H9 (cell line): Measurements from ENCODE around the gene CHSY1. TPM values are rescaled to one million over a fixed set of nuclear protein-coding genes. Genes with fewer than 3 reads are reported as not detected.

Experiments
- DNase-seq: peaks from one replicate; pipeline ENCODE4 v3.0.0-alpha.2; 2017
- H2AFZ ChIP-seq: one replicate; pipeline ENCODE4 v1.6.1; 2013; ENCODE audit warnings: mild to moderate bottlenecking, low read length, control low read depth, moderate library complexity
- H2AK5ac ChIP-seq: 2 replicates; pipeline ENCODE4 v1.6.1; 2013; ENCODE audit warnings: low read length, control low read depth, mixed read lengths; ENCODE audit not compliant: insufficient read length
- H2BK120ac ChIP-seq: one replicate; pipeline ENCODE4 v1.6.1; 2013; ENCODE audit warnings: low read depth, mild to moderate bottlenecking, low read length, control low read depth, inconsistent platforms; ENCODE audit not compliant: poor library complexity, severe bottlenecking
- H2BK12ac ChIP-seq: 2 replicates; pipeline ENCODE4 v1.6.1; 2013; ENCODE audit warnings: low read length, control low read depth, mixed read lengths, low read depth; ENCODE audit not compliant: insufficient read length
- H2BK15ac ChIP-seq: 2 replicates; pipeline ENCODE4 v1.6.1; 2013; ENCODE audit warnings: low read depth, low read length, control low read depth
- H2BK20ac ChIP-seq: one replicate; pipeline ENCODE4 v1.6.1; 2013; ENCODE audit warnings: low read depth, mild to moderate bottlenecking, low read length, control low read depth, inconsistent platforms; ENCODE audit not compliant: poor library complexity, severe bottlenecking
- H2BK5ac ChIP-seq: 2 replicates; pipeline ENCODE4 v1.6.1; 2013; ENCODE audit warnings: low read length, control low read depth, mixed read lengths; ENCODE audit not compliant: insufficient read length
- H3K14ac ChIP-seq: 2 replicates; pipeline ENCODE4 v1.6.1; 2013; ENCODE audit warnings: low read length, control low read depth; ENCODE audit not compliant: insufficient read depth
- H3K18ac ChIP-seq: 2 replicates; pipeline ENCODE4 v1.6.1; 2013; ENCODE audit warnings: low read depth, mild to moderate bottlenecking, mixed read lengths, low read length, control low read depth; ENCODE audit not compliant: insufficient read length
- H3K23ac ChIP-seq: 2 replicates; pipeline ENCODE4 v1.6.1; 2013; ENCODE audit warnings: low read length, control low read depth, mixed read lengths, low read depth; ENCODE audit not compliant: insufficient read length
- H3K23me2 ChIP-seq: 2 replicates; pipeline ENCODE4 v1.6.1; 2013; ENCODE audit warnings: low read depth, mild to moderate bottlenecking, mixed read lengths, low read length, control low read depth; ENCODE audit not compliant: insufficient read length, poor library complexity, severe bottlenecking
- H3K27ac ChIP-seq: 2 replicates; pipeline ENCODE4 v1.5.1; 2013; ENCODE audit warnings: low read length, control low read depth, mixed read lengths, low read depth; ENCODE audit not compliant: insufficient read length
- H3K27me3 ChIP-seq: 2 replicates; pipeline ENCODE4 v1.6.1; 2013; ENCODE audit warnings: low read length, control low read depth, inconsistent platforms; ENCODE audit not compliant: insufficient read depth
- H3K4ac ChIP-seq: 2 replicates; pipeline ENCODE4 v1.6.1; 2013; ENCODE audit warnings: low read depth, mild to moderate bottlenecking, control low read depth, inconsistent platforms, low read length, moderate library complexity
- H3K4me1 ChIP-seq: 2 replicates; pipeline ENCODE4 v1.6.1; 2013; ENCODE audit warnings: low read length, control low read depth, inconsistent platforms; ENCODE audit not compliant: insufficient read depth
- H3K4me2 ChIP-seq: 2 replicates; pipeline ENCODE4 v1.6.1; 2013; ENCODE audit warnings: low read length, control low read depth, mixed read lengths; ENCODE audit not compliant: insufficient read length, insufficient read depth
- H3K56ac ChIP-seq: 2 replicates; pipeline ENCODE4 v1.6.1; 2013; ENCODE audit warnings: low read depth, mild to moderate bottlenecking, mixed read lengths, low read length, control low read depth; ENCODE audit not compliant: insufficient read length
- H3K79me1 ChIP-seq: 2 replicates; pipeline ENCODE4 v1.6.1; 2013; ENCODE audit warnings: low read depth, mild to moderate bottlenecking, moderate library complexity, low read length, control low read depth, inconsistent platforms; ENCODE audit not compliant: insufficient read depth, poor library complexity, severe bottlenecking
- H3K79me2 ChIP-seq: 2 replicates; pipeline ENCODE4 v1.6.1; 2013; ENCODE audit warnings: low read length, control low read depth, inconsistent platforms; ENCODE audit not compliant: insufficient read depth
- H3K9ac ChIP-seq: 2 replicates; pipeline ENCODE4 v1.6.1; 2013; ENCODE audit warnings: low read length, control low read depth, mixed read lengths; ENCODE audit not compliant: insufficient read length; ENCODE audit errors: extremely low read depth
- H3K9me3 ChIP-seq: one replicate; pipeline ENCODE4 v1.6.1; 2013; ENCODE audit warnings: low read depth, low read length, inconsistent platforms; ENCODE audit not compliant: control insufficient read depth
- H3T11ph ChIP-seq: one replicate; pipeline ENCODE4 v1.6.1; 2013; ENCODE audit warnings: mild to moderate bottlenecking, low read length, control low read depth, inconsistent platforms
- H4K20me1 ChIP-seq: one replicate; pipeline ENCODE4 v1.6.1; 2013; ENCODE audit not compliant: control insufficient read depth, insufficient read length, insufficient read depth
- H4K5ac ChIP-seq: 2 replicates; pipeline ENCODE4 v1.6.1; 2013; ENCODE audit warnings: low read depth, mild to moderate bottlenecking, mixed read lengths, low read length, control low read depth; ENCODE audit not compliant: insufficient read length
- H4K8ac ChIP-seq: replicated peaks from 2 replicates; pipeline ENCODE4 v1.6.1; 2013; ENCODE audit warnings: low read length, control low read depth, mixed read lengths, low read depth; ENCODE audit not compliant: insufficient read length
- H4K91ac ChIP-seq: 2 replicates; pipeline ENCODE4 v1.6.1; 2013; ENCODE audit warnings: low read depth, mild to moderate bottlenecking, moderate library complexity, mixed read lengths, low read length, control low read depth; ENCODE audit not compliant: insufficient read length
- H3K27ac Mint-ChIP-seq, 3 experiments: 2 replicates in 2 of 3; 3 replicates in 1 of 3; pipeline ENCODE4 v1.8.0; 2020 to 2021; ENCODE audit warnings: mixed read lengths in 3 of 3, mild to moderate bottlenecking in 1 of 3, moderate library complexity in 1 of 3
- H3K27me3 Mint-ChIP-seq: 2 replicates; pipeline ENCODE4 v1.8.0; 2021; ENCODE audit warnings: low read depth, mild to moderate bottlenecking, moderate library complexity, mixed read lengths
- H3K36me3 Mint-ChIP-seq, 3 experiments: 2 replicates in 2 of 3; 3 replicates in 1 of 3; pipeline ENCODE4 v1.8.0; 2020 to 2021; ENCODE audit warnings: low read depth in 3 of 3, mixed read lengths in 3 of 3; ENCODE audit not compliant: insufficient read depth in 1 of 3
- H3K4me1 Mint-ChIP-seq, 2 experiments: 2 replicates each; pipeline ENCODE4 v1.8.0; 2020; ENCODE audit warnings: mixed read lengths in 2 of 2
- H3K4me3 Mint-ChIP-seq, 2 experiments: 2 replicates in 1 of 2; 3 replicates in 1 of 2; pipeline ENCODE4 v1.8.0; 2020 to 2021; ENCODE audit warnings: mild to moderate bottlenecking in 2 of 2, mixed read lengths in 2 of 2, moderate library complexity in 1 of 2
- H3K9me3 Mint-ChIP-seq, 2 experiments: 2 replicates in 1 of 2; 3 replicates in 1 of 2; pipeline ENCODE4 v1.8.0; 2020; ENCODE audit warnings: mild to moderate bottlenecking in 2 of 2, mixed read lengths in 2 of 2, moderate library complexity in 1 of 2
- WGBS: extraction: QIAGEN DNeasy Blood & Tissue Kit; methylation state at CpG from one replicate; pipeline ENCODE4 v1.1.7; 2013; ENCODE audit warnings: missing lambda C conversion rate, low lambda C conversion rate, mixed read lengths; ENCODE audit not compliant: insufficient read length; ENCODE audit errors: extremely low coverage; 5-methylcytosine and 5-hydroxymethylcytosine counted together
- total RNA-seq: library from RNA; stranded (reverse); gene quantifications from 2 replicates; pipeline ENCODE4 v1.2.1, GENCODE V29; 2021
- TF ChIP-seq, protein P1 (sequence below): fragments of 200-600 bp; sonication (generic); conservative IDR thresholded peaks from 3 replicates; pipeline ENCODE4 v1.8.0; 2021; ENCODE audit warnings: antibody characterized with exemption, mild to moderate bottlenecking

The CHSY1 gene
- total RNA-seq, 1 experiment from 2014 or later = 68.3 TPM

DNA sequence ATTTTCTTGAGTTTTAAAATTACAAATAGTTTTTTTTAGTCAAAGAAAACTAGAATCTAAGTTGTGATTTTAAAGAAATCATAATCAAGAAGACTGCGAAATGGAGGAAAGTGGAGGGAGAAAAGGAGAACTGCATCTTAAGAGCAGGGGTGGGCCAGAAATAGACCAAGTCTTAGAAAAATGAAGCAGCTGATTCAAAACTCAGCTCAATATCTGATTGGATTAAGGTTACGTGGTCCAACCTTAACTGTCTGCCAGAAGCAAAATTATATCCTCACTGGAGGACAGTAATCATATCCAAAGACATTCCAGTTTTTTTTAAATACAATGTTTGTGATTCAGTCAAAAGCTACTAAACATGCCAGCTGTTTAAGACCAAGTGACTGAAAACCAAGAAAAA lies 41.4 kb downstream of the CHSY1 start:
- H4K91ac ChIP-seq = no peak overlapping the region
- Mint-ChIP-seq H3K36me3 (peaks cover 0 to 9% (median 7%) of the 10 kb centered on the region in 3 experiments; a peak in 5 of 7 replicates), H3K4me1 (peaks cover 8 to 11% of the 10 kb centered on the region in 2 experiments), H3K4me3 (no peak overlapping the region), H3K9me3 (no peaks in the 10 kb centered on the region), H3K27me3 (no peaks in the 10 kb centered on the region), H3K27ac (no peak overlapping the region)
- H3K79me2 ChIP-seq = peaks cover 40% of the 10 kb centered on the region; the same call in 1 of the 2 replicates
- H3K18ac ChIP-seq = no peak overlapping the region
- H3K56ac ChIP-seq = no peak overlapping the region
- H3K79me1 ChIP-seq = peaks cover 4% of the 10 kb centered on the region
- WGBS = no CpG with 5 or more reads among the region's 2 CpGs
- H2AFZ ChIP-seq = no peak overlapping the region
- H2BK120ac ChIP-seq = no peak overlapping the region
- no peak overlapping the region for H2BK15ac ChIP-seq
- H3K4me1 ChIP-seq = no peaks in the 10 kb centered on the region; the same call in 1 of the 2 replicates
- DNase-seq = no peak
- H3K27ac ChIP-seq = no peak overlapping the region
- H2BK20ac ChIP-seq = no peak overlapping the region
- H2BK12ac ChIP-seq = no peak overlapping the region
- no peak overlapping the region for H3K23ac ChIP-seq
- H4K20me1 ChIP-seq = no peaks in the 10 kb centered on the region
- no peak overlapping the region for H3K4ac ChIP-seq
- H3K23me2 ChIP-seq = no peaks in the 10 kb centered on the region
- no peak overlapping the region for H2BK5ac ChIP-seq
- no peak overlapping the region for H4K5ac ChIP-seq
- TF ChIP-seq, protein P1, sequence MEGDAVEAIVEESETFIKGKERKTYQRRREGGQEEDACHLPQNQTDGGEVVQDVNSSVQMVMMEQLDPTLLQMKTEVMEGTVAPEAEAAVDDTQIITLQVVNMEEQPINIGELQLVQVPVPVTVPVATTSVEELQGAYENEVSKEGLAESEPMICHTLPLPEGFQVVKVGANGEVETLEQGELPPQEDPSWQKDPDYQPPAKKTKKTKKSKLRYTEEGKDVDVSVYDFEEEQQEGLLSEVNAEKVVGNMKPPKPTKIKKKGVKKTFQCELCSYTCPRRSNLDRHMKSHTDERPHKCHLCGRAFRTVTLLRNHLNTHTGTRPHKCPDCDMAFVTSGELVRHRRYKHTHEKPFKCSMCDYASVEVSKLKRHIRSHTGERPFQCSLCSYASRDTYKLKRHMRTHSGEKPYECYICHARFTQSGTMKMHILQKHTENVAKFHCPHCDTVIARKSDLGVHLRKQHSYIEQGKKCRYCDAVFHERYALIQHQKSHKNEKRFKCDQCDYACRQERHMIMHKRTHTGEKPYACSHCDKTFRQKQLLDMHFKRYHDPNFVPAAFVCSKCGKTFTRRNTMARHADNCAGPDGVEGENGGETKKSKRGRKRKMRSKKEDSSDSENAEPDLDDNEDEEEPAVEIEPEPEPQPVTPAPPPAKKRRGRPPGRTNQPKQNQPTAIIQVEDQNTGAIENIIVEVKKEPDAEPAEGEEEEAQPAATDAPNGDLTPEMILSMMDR = no peak
- H2AK5ac ChIP-seq = no peak overlapping the region
- no peaks in the 10 kb centered on the region for H3K9me3 ChIP-seq
- H3K27me3 ChIP-seq = no peaks in the 10 kb centered on the region
- H3T11ph ChIP-seq = no peak overlapping the region
- no peak overlapping the region for H3K14ac ChIP-seq
- no peak overlapping the region for H3K4me2 ChIP-seq
- H3K9ac ChIP-seq = no peak overlapping the region
- H4K8ac ChIP-seq = no peak overlapping the region
